NK-92 (cell line): ENCODE measurements around the gene GBGT1.

Experiments used
- DNase-seq: peaks from one replicate; lab custom pipeline; 2025; ENCODE audit not compliant: unreplicated experiment; lab: John Stamatoyannopoulos, UW

Gene GBGT1

GRCh38 chr9:133166392-133166791, 2.7 kb upstream of the GBGT1 start:
- no peak for DNase-seq

GRCh38 chr9:133165452-133165730, 1.7 kb upstream of the GBGT1 start:
- DNase-seq = no peak

GRCh38 chr9:133164191-133164590, 477 bp upstream of the GBGT1 start:
- no peak for DNase-seq

GRCh38 chr9:133162861-133163503, 732 bp downstream of the GBGT1 start:
- no peak for DNase-seq

- DNase-seq = no peak
Observed at GRCh38 chr9:133161547-133161950, 2.2 kb downstream of the GBGT1 start.

GRCh38 chr9:133160742-133161546, 2.8 kb downstream of the GBGT1 start:
- no peak for DNase-seq

GRCh38 chr9:133158695-133159094, 5.0 kb downstream of the GBGT1 start:
- DNase-seq = no peak

GRCh38 chr9:133155156-133155555, 8.6 kb downstream of the GBGT1 start:
- no peak for DNase-seq

- DNase-seq = no peak
Observed at GRCh38 chr9:133154097-133154989, 9.4 kb downstream of the GBGT1 start.

GRCh38 chr9:133153227-133154096, 10.3 kb downstream of the GBGT1 start:
- no peak for DNase-seq

GRCh38 chr9:133151601-133152525, 11.9 kb downstream of the GBGT1 start:
- DNase-seq = no peak

GRCh38 chr9:133151041-133151440, 12.7 kb downstream of the GBGT1 start:
- DNase-seq = no peak

GRCh38 chr9:133149130-133150015, 14.3 kb downstream of the GBGT1 start:
- DNase-seq = no peak

- no peak for DNase-seq
Observed at GRCh38 chr9:133148199-133149129, 15.2 kb downstream of the GBGT1 start.

- DNase-seq = no peak
Observed at GRCh38 chr9:133147412-133148198, 16.1 kb downstream of the GBGT1 start.

- no peak for DNase-seq
Observed at GRCh38 chr9:133146746-133147411, 16.8 kb downstream of the GBGT1 start.
